MM.1S (cell line): ENCODE data around the gene AGAP3.

Source experiments
- CTCF ChIP-seq: fragments of 300-600 bp; sonication (generic); IDR thresholded peaks from 2 replicates; pipeline ENCODE4 v1.5.1; 2016; ENCODE audit warnings: antibody characterized with exemption, low read length, mixed read lengths
- EZH2 ChIP-seq: fragments of 300-600 bp; sonication (generic); optimal IDR thresholded peaks from 2 replicates; pipeline ENCODE3; 2017; ENCODE audit warnings: low read depth, mild to moderate bottlenecking, antibody characterized with exemption, low read length, mixed read lengths

DNA sequence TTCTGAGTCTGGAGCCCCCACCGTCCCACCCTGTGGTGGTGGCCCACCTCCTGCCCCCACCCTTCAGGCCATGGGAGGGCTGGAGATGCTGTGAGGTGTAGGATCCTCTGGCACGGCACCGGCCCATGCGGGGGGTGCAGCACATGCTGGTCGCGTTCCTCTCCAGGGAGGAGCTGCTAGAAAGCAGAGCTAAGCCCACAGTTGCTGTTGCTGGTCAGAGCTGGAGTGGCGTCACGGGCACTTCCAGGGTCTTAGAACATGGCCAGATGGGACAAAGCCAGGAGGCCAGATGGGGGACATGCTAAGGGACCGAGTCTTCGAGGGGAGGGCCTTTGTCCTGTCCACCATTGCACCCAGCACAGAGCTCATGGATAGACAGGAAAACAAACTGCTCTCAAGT is 21.6 kb downstream of the AGAP3 start:
- TF ChIP-seq CTCF (no peak), EZH2 (no peak)
